K562 (cell line): Measurements from ENCODE around the gene FAM168B.

Experiments used
- E2F5 ChIP-seq: sonication (generic); formaldehyde crosslinking; IDR thresholded peaks from 2 replicates; pipeline ENCODE4 v1.8.0; 2022; ENCODE audit warnings: mild to moderate bottlenecking, missing genetic modification reagents
- FOS ChIP-seq: IDR thresholded peaks from 3 replicates; pipeline ENCODE4 v1.6.1; 2011; ENCODE audit not compliant: insufficient read length; ENCODE audit errors: extremely low read depth
- FOXJ3 ChIP-seq: sonication (generic); formaldehyde crosslinking; IDR thresholded peaks from 2 replicates; pipeline ENCODE4 v1.4.0; 2020; ENCODE audit warnings: mild to moderate bottlenecking, missing genetic modification reagents
- HDGF ChIP-seq: fragments of 450-650 bp; IDR thresholded peaks from 2 replicates; pipeline ENCODE4 v1.6.1; 2016
- JUNB ChIP-seq: fragments of 450-650 bp; formaldehyde crosslinking; conservative IDR thresholded peaks from 2 replicates; pipeline ENCODE4 v1.4.0; 2020; ENCODE audit warnings: mild to moderate bottlenecking
- POLR2A ChIP-seq: fragments of 450-650 bp; conservative IDR thresholded peaks from 2 replicates; pipeline ENCODE4 v1.6.1; 2016
- SREBF2 ChIP-seq: sonication (generic); formaldehyde crosslinking; IDR thresholded peaks from 2 replicates; pipeline ENCODE4 v1.4.0; 2020; ENCODE audit warnings: mild to moderate bottlenecking, missing genetic modification reagents
- TARDBP ChIP-seq: fragments of 450-650 bp; IDR thresholded peaks from 2 replicates; pipeline ENCODE4 v1.6.1; 2016
- ZNF277 ChIP-seq: fragments of 250-450 bp; sonication (Bioruptor Pico); IDR thresholded peaks from 2 replicates; pipeline ENCODE4 v1.8.0; 2022; ENCODE audit warnings: inconsistent platforms, mild to moderate bottlenecking, moderate library complexity, borderline replicate concordance
- ZNF354B ChIP-seq: fragments of 250-450 bp; sonication (Bioruptor Pico); IDR thresholded peaks from 2 replicates; pipeline ENCODE4 v1.4.0; 2020
- ZNF586 ChIP-seq: fragments of 450-650 bp; formaldehyde crosslinking; conservative IDR thresholded peaks from 2 replicates; pipeline ENCODE4 v1.4.0; 2020; ENCODE audit warnings: mild to moderate bottlenecking, moderate library complexity

- no peak for TF ChIP-seq TARDBP
- TF ChIP-seq FOS, result no peak
- TF ChIP-seq POLR2A, result no peak
- no peak for TF ChIP-seq ZNF354B
- no peak for TF ChIP-seq SREBF2
- no peak for TF ChIP-seq E2F5 (CRISPR knock-in tag)
- TF ChIP-seq HDGF, result no peak
- TF ChIP-seq ZNF586, result no peak
- TF ChIP-seq FOXJ3, result no peak
- TF ChIP-seq JUNB (CRISPR knock-in tag), result no peak
- TF ChIP-seq ZNF277 (CRISPR knock-in tag), result no peak
Observed at GRCh38 chr2:131047920-131048560, 45.2 kb downstream of the FAM168B start.
